Measurements from ENCODE around the gene PLXNA1.

DNA sequence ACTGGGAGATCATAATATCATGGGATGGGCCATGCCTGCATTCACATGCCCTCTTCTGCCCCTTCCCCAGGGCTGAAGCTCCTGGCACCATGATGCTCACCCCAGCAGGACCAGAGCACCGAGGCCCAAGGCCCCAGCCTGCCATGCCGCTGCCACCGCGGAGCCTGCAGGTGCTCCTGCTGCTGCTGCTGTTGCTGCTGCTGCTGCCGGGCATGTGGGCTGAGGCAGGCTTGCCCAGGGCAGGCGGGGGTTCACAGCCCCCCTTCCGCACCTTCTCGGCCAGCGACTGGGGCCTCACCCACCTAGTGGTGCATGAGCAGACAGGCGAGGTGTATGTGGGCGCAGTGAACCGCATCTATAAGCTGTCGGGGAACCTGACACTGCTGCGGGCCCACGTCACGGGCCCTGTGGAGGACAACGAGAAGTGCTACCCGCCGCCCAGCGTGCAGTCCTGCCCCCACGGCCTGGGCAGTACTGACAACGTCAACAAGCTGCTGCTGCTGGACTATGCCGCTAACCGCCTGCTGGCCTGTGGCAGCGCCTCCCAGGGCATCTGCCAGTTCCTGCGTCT lies 5.6 kb downstream of the PLXNA1 start:
- TF ChIP-seq CTCF (IDR thresholded peaks at IDR 0.05) (no peak), POLR2AphosphoS5 (IDR thresholded peaks at IDR 0.05) (no peak)

All from prostate gland (tissue), 2 donors.